Hepatocyte (in vitro differentiated cells): Measurements from ENCODE around the gene MRGPRD.

ENCODE experiments used
- EZH2phosphoT487 ChIP-seq: fragments of 200-600 bp; sonication (generic); IDR thresholded peaks from one replicate; pipeline ENCODE4 v1.6.1; 2018; ENCODE audit warnings: antibody characterized with exemption, mild to moderate bottlenecking, low read depth, moderate library complexity; ENCODE audit not compliant: unreplicated experiment, severe bottlenecking
- TF ChIP-seq, protein P1 (sequence below): fragments of 200-600 bp; sonication (generic); IDR thresholded peaks from 2 replicates; pipeline ENCODE4 v1.5.1; 2016; ENCODE audit warnings: antibody characterized with exemption, mild to moderate bottlenecking; ENCODE audit not compliant: poor library complexity

GRCh38 chr11:68946416-68947090 is 34.2 kb downstream of the MRGPRD start:
- TF ChIP-seq, protein P1, sequence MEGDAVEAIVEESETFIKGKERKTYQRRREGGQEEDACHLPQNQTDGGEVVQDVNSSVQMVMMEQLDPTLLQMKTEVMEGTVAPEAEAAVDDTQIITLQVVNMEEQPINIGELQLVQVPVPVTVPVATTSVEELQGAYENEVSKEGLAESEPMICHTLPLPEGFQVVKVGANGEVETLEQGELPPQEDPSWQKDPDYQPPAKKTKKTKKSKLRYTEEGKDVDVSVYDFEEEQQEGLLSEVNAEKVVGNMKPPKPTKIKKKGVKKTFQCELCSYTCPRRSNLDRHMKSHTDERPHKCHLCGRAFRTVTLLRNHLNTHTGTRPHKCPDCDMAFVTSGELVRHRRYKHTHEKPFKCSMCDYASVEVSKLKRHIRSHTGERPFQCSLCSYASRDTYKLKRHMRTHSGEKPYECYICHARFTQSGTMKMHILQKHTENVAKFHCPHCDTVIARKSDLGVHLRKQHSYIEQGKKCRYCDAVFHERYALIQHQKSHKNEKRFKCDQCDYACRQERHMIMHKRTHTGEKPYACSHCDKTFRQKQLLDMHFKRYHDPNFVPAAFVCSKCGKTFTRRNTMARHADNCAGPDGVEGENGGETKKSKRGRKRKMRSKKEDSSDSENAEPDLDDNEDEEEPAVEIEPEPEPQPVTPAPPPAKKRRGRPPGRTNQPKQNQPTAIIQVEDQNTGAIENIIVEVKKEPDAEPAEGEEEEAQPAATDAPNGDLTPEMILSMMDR = no peak
- no peak for TF ChIP-seq EZH2phosphoT487
